ENCODE measurements around the gene C1QL1. TPM values are rescaled to one million over a fixed set of nuclear protein-coding genes. Genes with fewer than 3 reads are reported as not detected.

The C1QL1 gene
- total RNA-seq, 4 donors from 2014 or later: 3.7 to 10.1 (median 6.3) TPM

GRCh38 chr17:44981221-44981968 is 13.3 kb upstream of the C1QL1 start:
- no peak for DNase-seq (ENCODE audit: extremely low spot score)
- TF ChIP-seq EP300 (IDR thresholded peaks at IDR 0.05) (no peak), POLR2AphosphoS5 (IDR thresholded peaks at IDR 0.05) (peak; percentile 31 to 41)
- 31% methylated on average over 12 of the region's 12 CpGs for WGBS
- peaks cover 52 to 58% (median 57%) of the 10 kb centered on the region in 4 donors for H3K4me1 ChIP-seq
- no peaks in the 10 kb centered on the region for H3K27me3 ChIP-seq
- H3K9me3 ChIP-seq: no peaks in the 10 kb centered on the region
- H3K4me3 ChIP-seq: peak overlapping the region in 2 of 4 donors; percentile 10 to 35
- intact Hi-C loops (cut with DNase I): no loop called here
- H3K36me3 ChIP-seq: no peaks in the 10 kb centered on the region
- peak overlapping the region; percentile 55 to 78 (median 72) for H3K27ac ChIP-seq (replicated peaks in 1 of 4)

GRCh38 chr17:44979426-44979995 is 11.4 kb upstream of the C1QL1 start:
- TF ChIP-seq POLR2AphosphoS5 (IDR thresholded peaks at IDR 0.05) (peak; percentile 66 to 72), CTCF (IDR thresholded peaks at IDR 0.05) (no peak)
- Histone ChIP-seq H3K4me1 (peaks cover 52 to 60% (median 58%) of the 10 kb centered on the region in 4 donors), H3K9me3 (no peaks in the 10 kb centered on the region), H3K27ac (replicated peaks in 1 of 4) (peak overlapping the region; percentile 67 to 78 (median 74)), H3K36me3 (no peaks in the 10 kb centered on the region), H3K4me3 (no peak overlapping the region), H3K27me3 (no peaks in the 10 kb centered on the region)
- DNase-seq (ENCODE audit: extremely low spot score): no peak
- WGBS: 34% methylated on average over 6 of the region's 9 CpGs
- intact Hi-C loops (cut with DNase I): no loop called here

- Histone ChIP-seq H3K4me3 (no peak overlapping the region), H3K27me3 (no peaks in the 10 kb centered on the region), H3K4me1 (peaks cover 52 to 60% (median 58%) of the 10 kb centered on the region in 4 donors), H3K9me3 (no peaks in the 10 kb centered on the region), H3K36me3 (no peaks in the 10 kb centered on the region), H3K27ac (replicated peaks in 1 of 4) (peak overlapping the region; percentile 67 to 78 (median 74))
- 83% methylated on average over 3 of the region's 5 CpGs for WGBS
- no peak for DNase-seq (ENCODE audit: extremely low spot score)
- intact Hi-C loops (cut with DNase I): no loop called here
- TF ChIP-seq EP300 (IDR thresholded peaks at IDR 0.05): no peak
- TF ChIP-seq POLR2AphosphoS5 (IDR thresholded peaks at IDR 0.05): no peak
- no peak for TF ChIP-seq POLR2A (IDR thresholded peaks at IDR 0.05; ENCODE audit: low read depth)
- TF ChIP-seq CTCF (IDR thresholded peaks at IDR 0.05): no peak
Measured at GRCh38 chr17:44978807-44979206, 10.7 kb upstream of the C1QL1 start.

GRCh38 chr17:44977814-44978550 is 9.9 kb upstream of the C1QL1 start:
- DNase-seq (ENCODE audit: extremely low spot score): no peak
- no peak overlapping the region for H3K4me3 ChIP-seq
- intact Hi-C loops (cut with DNase I): no loop called here
- peak overlapping the region; percentile 67 to 78 (median 74) for H3K27ac ChIP-seq (replicated peaks in 1 of 4)
- no peaks in the 10 kb centered on the region for H3K27me3 ChIP-seq
- no peaks in the 10 kb centered on the region for H3K9me3 ChIP-seq
- TF ChIP-seq CTCF (IDR thresholded peaks at IDR 0.05) (no peak), POLR2AphosphoS5 (IDR thresholded peaks at IDR 0.05) (no peak), EP300 (IDR thresholded peaks at IDR 0.05) (no peak), POLR2A (IDR thresholded peaks at IDR 0.05; ENCODE audit: low read depth) (no peak)
- WGBS: 44% methylated on average over 6 of the region's 7 CpGs
- peaks cover 52 to 60% (median 58%) of the 10 kb centered on the region in 4 donors for H3K4me1 ChIP-seq
- H3K36me3 ChIP-seq: no peaks in the 10 kb centered on the region

- H3K27me3 ChIP-seq: no peaks in the 10 kb centered on the region
- DNase-seq (ENCODE audit: extremely low spot score): no peak
- no peaks in the 10 kb centered on the region for H3K36me3 ChIP-seq
- peaks cover 51 to 64% (median 58%) of the 10 kb centered on the region in 4 donors for H3K4me1 ChIP-seq
- H3K27ac ChIP-seq (replicated peaks in 1 of 4): peak overlapping the region; percentile 67 to 78 (median 74)
- intact Hi-C loops (cut with DNase I): no loop called here
- no peak overlapping the region for H3K4me3 ChIP-seq
- TF ChIP-seq EP300 (IDR thresholded peaks at IDR 0.05): no peak
- no peak for TF ChIP-seq POLR2A (IDR thresholded peaks at IDR 0.05; ENCODE audit: low read depth)
- no peaks in the 10 kb centered on the region for H3K9me3 ChIP-seq
- 64% methylated on average over 3 of the region's 3 CpGs for WGBS
Measured at GRCh38 chr17:44977065-44977464, 9.0 kb upstream of the C1QL1 start.
